Measurements from ENCODE around the gene NBPF9. TPM values are rescaled to one million over a fixed set of nuclear protein-coding genes. Genes with fewer than 3 reads are reported as not detected.
"Not testable (repeated sequence)": the region's sequence is repeated elsewhere in the genome, so short reads cannot be mapped to it uniquely, and the experiment has no call there.

Gene NBPF9
- total RNA-seq, 1 experiment from 2014 or later = 3.9 TPM

GRCh38 chr1:149137585-149137984 is 34.2 kb upstream of the NBPF9 start:
- H2BK20ac ChIP-seq (ENCODE audit: low read depth, low read length, poor library complexity, severe bottlenecking); H3K4me1 ChIP-seq (ENCODE audit: insufficient read depth, low read length); H3K23ac ChIP-seq (ENCODE audit: insufficient read length, low read depth, low read length); H3K56ac ChIP-seq (ENCODE audit: insufficient read length, low read depth, low read length); H3K23me2 ChIP-seq (ENCODE audit: insufficient read length, low read depth, low read length, poor library complexity, severe bottlenecking); H2BK5ac ChIP-seq (ENCODE audit: insufficient read length, low read length); H4K8ac ChIP-seq (replicated peaks; ENCODE audit: insufficient read length, low read depth, low read length); H4K20me1 ChIP-seq (ENCODE audit: control insufficient read depth, insufficient read depth, insufficient read length); H2BK120ac ChIP-seq (ENCODE audit: low read depth, low read length, poor library complexity, severe bottlenecking); H2AK5ac ChIP-seq (ENCODE audit: insufficient read length, low read length); H3K18ac ChIP-seq (ENCODE audit: insufficient read length, low read depth, low read length); H4K5ac ChIP-seq (ENCODE audit: insufficient read length, low read depth, low read length); H3K9me3 Mint-ChIP-seq; H3K36me3 Mint-ChIP-seq (ENCODE audit: insufficient read depth in 1 of 3, low read depth in 3 of 3); H3K27ac Mint-ChIP-seq; H3K27ac ChIP-seq (ENCODE audit: insufficient read length, low read depth, low read length); H3K4me2 ChIP-seq (ENCODE audit: insufficient read depth, insufficient read length, low read length); H3K79me1 ChIP-seq (ENCODE audit: insufficient read depth, low read depth, low read length, poor library complexity, severe bottlenecking); H2BK15ac ChIP-seq (ENCODE audit: low read depth, low read length); H3K4me3 Mint-ChIP-seq; H3K4me1 Mint-ChIP-seq; H3K4ac ChIP-seq (ENCODE audit: low read depth, low read length); H3T11ph ChIP-seq (ENCODE audit: low read length); H3K79me2 ChIP-seq (ENCODE audit: insufficient read depth, low read length); H3K9me3 ChIP-seq (ENCODE audit: control insufficient read depth, low read depth, low read length); H3K14ac ChIP-seq (ENCODE audit: insufficient read depth, low read length); H3K27me3 Mint-ChIP-seq (ENCODE audit: low read depth); H2BK12ac ChIP-seq (ENCODE audit: insufficient read length, low read depth, low read length); H2AFZ ChIP-seq (ENCODE audit: low read length); H4K91ac ChIP-seq (ENCODE audit: insufficient read length, low read depth, low read length); H3K9ac ChIP-seq (ENCODE audit: extremely low read depth, insufficient read length, low read length); H3K27me3 ChIP-seq (ENCODE audit: insufficient read depth, low read length); DNase-seq: not testable (repeated sequence)
- WGBS (ENCODE audit: extremely low coverage, insufficient read length, low lambda C conversion rate) = no CpG with 5 or more reads among the region's 2 CpGs

- H3K4me1 Mint-ChIP-seq; H3K14ac ChIP-seq (ENCODE audit: insufficient read depth, low read length); H3K56ac ChIP-seq (ENCODE audit: insufficient read length, low read depth, low read length); H3K23me2 ChIP-seq (ENCODE audit: insufficient read length, low read depth, low read length, poor library complexity, severe bottlenecking); H3K27ac Mint-ChIP-seq; H2AFZ ChIP-seq (ENCODE audit: low read length); H3K9me3 ChIP-seq (ENCODE audit: control insufficient read depth, low read depth, low read length); H3K23ac ChIP-seq (ENCODE audit: insufficient read length, low read depth, low read length); H3T11ph ChIP-seq (ENCODE audit: low read length); H4K5ac ChIP-seq (ENCODE audit: insufficient read length, low read depth, low read length); H3K79me2 ChIP-seq (ENCODE audit: insufficient read depth, low read length); H3K18ac ChIP-seq (ENCODE audit: insufficient read length, low read depth, low read length); H2AK5ac ChIP-seq (ENCODE audit: insufficient read length, low read length); H3K4ac ChIP-seq (ENCODE audit: low read depth, low read length); H3K4me1 ChIP-seq (ENCODE audit: insufficient read depth, low read length); H2BK120ac ChIP-seq (ENCODE audit: low read depth, low read length, poor library complexity, severe bottlenecking); H4K91ac ChIP-seq (ENCODE audit: insufficient read length, low read depth, low read length); H3K27me3 ChIP-seq (ENCODE audit: insufficient read depth, low read length); DNase-seq; H3K4me3 Mint-ChIP-seq; H3K36me3 Mint-ChIP-seq (ENCODE audit: insufficient read depth in 1 of 3, low read depth in 3 of 3); H2BK5ac ChIP-seq (ENCODE audit: insufficient read length, low read length); H3K27me3 Mint-ChIP-seq (ENCODE audit: low read depth); H3K9me3 Mint-ChIP-seq; H4K20me1 ChIP-seq (ENCODE audit: control insufficient read depth, insufficient read depth, insufficient read length); H4K8ac ChIP-seq (replicated peaks; ENCODE audit: insufficient read length, low read depth, low read length); H3K4me2 ChIP-seq (ENCODE audit: insufficient read depth, insufficient read length, low read length); H3K79me1 ChIP-seq (ENCODE audit: insufficient read depth, low read depth, low read length, poor library complexity, severe bottlenecking); H2BK20ac ChIP-seq (ENCODE audit: low read depth, low read length, poor library complexity, severe bottlenecking); H3K9ac ChIP-seq (ENCODE audit: extremely low read depth, insufficient read length, low read length); H3K27ac ChIP-seq (ENCODE audit: insufficient read length, low read depth, low read length); H2BK15ac ChIP-seq (ENCODE audit: low read depth, low read length); H2BK12ac ChIP-seq (ENCODE audit: insufficient read length, low read depth, low read length): not testable (repeated sequence)
- no CpG with 5 or more reads among the region's 7 CpGs for WGBS (ENCODE audit: extremely low coverage, insufficient read length, low lambda C conversion rate)
Measured at GRCh38 chr1:149130938-149131337, 27.6 kb upstream of the NBPF9 start.
